Neural cell (in vitro differentiated cells): ENCODE data around the gene DTHD1. TPM values are rescaled to one million over a fixed set of nuclear protein-coding genes. Genes with fewer than 3 reads are reported as not detected.

Experiments
- H2AFZ ChIP-seq: fragments of 200-600, 300-800 bp; sonication (generic), shearing (Covaris generic); 2 replicates; pipeline ENCODE4 v1.6.0; 2014; ENCODE audit warnings: low read depth, mild to moderate bottlenecking, antibody characterized with exemption, low read length, moderate library complexity
- H3F3A ChIP-seq: fragments of 200-600 bp; shearing (Covaris generic); 2 replicates; pipeline ENCODE4 v1.6.1; 2016; ENCODE audit warnings: mild to moderate bottlenecking, moderate library complexity, mixed read lengths, antibody characterized with exemption, low read length; ENCODE audit not compliant: insufficient read depth, poor library complexity, severe bottlenecking
- H3K27ac ChIP-seq: fragments of 200-600, 300-800 bp; sonication (generic), shearing (Covaris generic); 2 replicates; pipeline ENCODE4 v1.5.1; 2014; ENCODE audit warnings: mild to moderate bottlenecking, low read length, moderate library complexity
- H3K27me3 ChIP-seq: fragments of 300-800, 200-600 bp; sonication (generic), shearing (Covaris generic); 2 replicates; pipeline ENCODE4 v1.6.0; 2014; ENCODE audit warnings: mild to moderate bottlenecking, low read depth, low read length, moderate library complexity; ENCODE audit not compliant: insufficient read depth
- H3K36me3 ChIP-seq: fragments of 300-800, 200-600 bp; sonication (generic), shearing (Covaris generic); 2 replicates; pipeline ENCODE4 v1.5.1; 2014; ENCODE audit warnings: mild to moderate bottlenecking, antibody characterized with exemption, low read length, moderate library complexity; ENCODE audit not compliant: insufficient read depth
- H3K4me2 ChIP-seq: fragments of 300-800, 200-600 bp; sonication (generic), shearing (Covaris generic); 2 replicates; pipeline ENCODE4 v1.6.0; 2014; ENCODE audit warnings: mild to moderate bottlenecking, low read length
- H3K4me3 ChIP-seq: fragments of 300-800, 200-600 bp; sonication (generic), shearing (Covaris generic); 2 replicates; pipeline ENCODE4 v1.5.1; 2014; ENCODE audit warnings: mild to moderate bottlenecking, low read length, moderate library complexity
- H3K79me2 ChIP-seq: fragments of 200-600 bp; shearing (Covaris generic); replicated peaks from 2 replicates; pipeline ENCODE4 v1.6.0; 2014; ENCODE audit warnings: mild to moderate bottlenecking, low read length, moderate library complexity; ENCODE audit not compliant: insufficient read depth
- H3K9ac ChIP-seq: fragments of 300-800, 200-600 bp; sonication (generic), shearing (Covaris generic); 2 replicates; pipeline ENCODE4 v1.6.1; 2016; ENCODE audit warnings: mild to moderate bottlenecking, low read length, mixed read lengths
- H3K9me2 ChIP-seq: fragments of 200-600 bp; shearing (Covaris generic); 2 replicates; pipeline ENCODE4 v1.6.1; 2016; ENCODE audit warnings: mild to moderate bottlenecking, low read length, mixed read lengths; ENCODE audit not compliant: insufficient read depth
- H3K9me3 ChIP-seq: fragments of 200-600, 300-800 bp; sonication (generic), shearing (Covaris generic); 2 replicates; pipeline ENCODE4 v1.6.1; 2016; ENCODE audit warnings: mild to moderate bottlenecking, mixed run types, low read length, moderate library complexity, mixed read lengths
- H4K20me1 ChIP-seq: fragments of 200-600 bp; shearing (Covaris generic); 2 replicates; pipeline ENCODE4 v1.6.1; 2016; ENCODE audit warnings: mild to moderate bottlenecking, mixed run types; ENCODE audit not compliant: insufficient read depth
- CTCF ChIP-seq: fragments of 450-650 bp; IDR thresholded peaks from 2 replicates; pipeline ENCODE4 v1.5.1; 2014; ENCODE audit warnings: antibody characterized with exemption, mild to moderate bottlenecking, moderate library complexity; ENCODE audit not compliant: poor library complexity, severe bottlenecking
- EP300 ChIP-seq: fragments of 450-650 bp; conservative IDR thresholded peaks from 2 replicates; pipeline ENCODE4 v1.6.1; 2014; ENCODE audit warnings: antibody characterized with exemption, mild to moderate bottlenecking, moderate library complexity; ENCODE audit not compliant: poor library complexity, severe bottlenecking
- MXI1 ChIP-seq: fragments of 450-650 bp; conservative IDR thresholded peaks from 2 replicates; pipeline ENCODE4 v1.6.1; 2014; ENCODE audit warnings: antibody characterized with exemption, mild to moderate bottlenecking; ENCODE audit not compliant: poor library complexity, severe bottlenecking
- RAD21 ChIP-seq: fragments of 450-650 bp; conservative IDR thresholded peaks from 2 replicates; pipeline ENCODE4 v1.6.1; 2014; ENCODE audit warnings: antibody characterized with exemption, mild to moderate bottlenecking, moderate library complexity
- REST ChIP-seq: IDR thresholded peaks from 2 replicates; pipeline ENCODE4 v1.6.1; 2012; ENCODE audit warnings: borderline replicate concordance
- SMC3 ChIP-seq: fragments of 450-650 bp; conservative IDR thresholded peaks from 2 replicates; pipeline ENCODE4 v1.6.1; 2014; ENCODE audit warnings: antibody characterized with exemption, mild to moderate bottlenecking, moderate library complexity; ENCODE audit not compliant: poor library complexity
- polyA plus RNA-seq: library from polyadenylated mRNA; depleted of rRNA; stranded (reverse); fragments of >200 nt; gene quantifications from 2 replicates; pipeline ENCODE4 v1.2.3, GENCODE V29; 2014

Gene DTHD1
- polyA plus RNA-seq, 1 donor from 2014 or later: not detected

- Histone ChIP-seq H3K27me3 (peaks cover 27% of the 10 kb centered on the region), H2AFZ (no peak within 1 kb of the TSS), H3K9ac (peak within 1 kb of the TSS; percentile 58), H3K4me2 (peak within 1 kb of the TSS; percentile 44), H3K36me3 (no peaks in the 10 kb centered on the region), H3K9me3 (no peaks in the 10 kb centered on the region), H3F3A (no peaks in the 10 kb centered on the region), H3K9me2 (no peaks in the 10 kb centered on the region), H3K27ac (no peak within 1 kb of the TSS), H3K4me3 (peak within 1 kb of the TSS; percentile 75), H4K20me1 (no peaks in the 10 kb centered on the region), H3K79me2 (no peaks in the 10 kb centered on the region)
- TF ChIP-seq SMC3 (no peak), CTCF (peak; percentile 54)
These were observed 36.9 kb upstream of the DTHD1 start, which contains the start of gene ARAP2 for GRCh38 chr4:36244257-36245082. Gene ARAP2 (minus strand): TSS chr4:36244514. CDS start chr4:36229486, 15,028 bp downstream.

- Histone ChIP-seq H2AFZ (no peak overlapping the region), H3K4me3 (no peak overlapping the region), H3K9me3 (no peaks in the 10 kb centered on the region), H3K79me2 (no peaks in the 10 kb centered on the region), H3F3A (no peaks in the 10 kb centered on the region), H3K36me3 (no peaks in the 10 kb centered on the region), H3K27ac (no peak overlapping the region), H3K4me2 (no peak overlapping the region), H3K27me3 (peaks cover 7% of the 10 kb centered on the region), H3K9me2 (no peaks in the 10 kb centered on the region), H4K20me1 (no peaks in the 10 kb centered on the region), H3K9ac (no peak overlapping the region)
- TF ChIP-seq REST (no peak), SMC3 (no peak), RAD21 (no peak)
These were observed 31.8 kb upstream of the DTHD1 start for GRCh38 chr4:36249610-36250009.

- no peak overlapping the region for H3K4me3 ChIP-seq
- no peak overlapping the region for H2AFZ ChIP-seq
- no peaks in the 10 kb centered on the region for H3F3A ChIP-seq
- no peaks in the 10 kb centered on the region for H3K36me3 ChIP-seq
- TF ChIP-seq EP300 (no peak), MXI1 (no peak), REST (no peak), SMC3 (no peak)
- H3K9me3 ChIP-seq: no peaks in the 10 kb centered on the region
- no peaks in the 10 kb centered on the region for H3K9me2 ChIP-seq
- H3K9ac ChIP-seq: no peak overlapping the region
- H3K27me3 ChIP-seq: no peaks in the 10 kb centered on the region
- no peak overlapping the region for H3K27ac ChIP-seq
- no peak overlapping the region for H3K4me2 ChIP-seq
- no peaks in the 10 kb centered on the region for H4K20me1 ChIP-seq
- H3K79me2 ChIP-seq: no peaks in the 10 kb centered on the region
These were observed 29.4 kb upstream of the DTHD1 start for GRCh38 chr4:36251983-36252382.
